Inflammatory macrophage treated with lipopolysaccharide for 1 hour (primary cell): ENCODE data around the gene GP5.

Source experiments
- DNase-seq, 2 donors: peaks; one replicate each; pipeline ENCODE4 v3.0.0-alpha.2; 2020 to 2022

GP5 gene

GRCh38 chr3:194375473-194376240 lies 23.4 kb downstream of the GP5 start:
- DNase-seq: peak in 1 of 2 donors; percentile 25

GRCh38 chr3:194374935-194375334 lies 24.1 kb downstream of the GP5 start:
- no peak for DNase-seq

GRCh38 chr3:194373899-194374298 lies 25.2 kb downstream of the GP5 start:
- no peak for DNase-seq

GRCh38 chr3:194373028-194373427 lies 26.0 kb downstream of the GP5 start:
- DNase-seq: no peak

- no peak for DNase-seq
Measured at GRCh38 chr3:194370753-194371152, 28.3 kb downstream of the GP5 start.

GRCh38 chr3:194369522-194370279 lies 29.4 kb downstream of the GP5 start, which contains the start of gene LRRC15:
TSS of gene LRRC15 (minus strand) at chr3:194369743. CDS start at chr3:194361043, 8,700 bp downstream.
- DNase-seq: no peak

- DNase-seq: no peak
Measured at GRCh38 chr3:194368918-194369317, 30.1 kb downstream of the GP5 start.

GRCh38 chr3:194367992-194368841 lies 30.8 kb downstream of the GP5 start:
- no peak for DNase-seq

GRCh38 chr3:194365978-194366490 lies 33.0 kb downstream of the GP5 start:
- no peak for DNase-seq

- no peak for DNase-seq
Measured at GRCh38 chr3:194365526-194365925, 33.5 kb downstream of the GP5 start.

GRCh38 chr3:194364652-194365434 lies 34.2 kb downstream of the GP5 start:
- no peak for DNase-seq

GRCh38 chr3:194364314-194364651 lies 34.8 kb downstream of the GP5 start:
- no peak for DNase-seq

- no peak for DNase-seq
Measured at GRCh38 chr3:194360568-194360967, 38.5 kb downstream of the GP5 start.

- no peak for DNase-seq
Measured at GRCh38 chr3:194357681-194358080, 41.4 kb downstream of the GP5 start.

- no peak for DNase-seq
Measured at GRCh38 chr3:194355379-194355778, 43.7 kb downstream of the GP5 start.

GRCh38 chr3:194354315-194354714 lies 44.8 kb downstream of the GP5 start:
- no peak for DNase-seq

- no peak for DNase-seq
Measured at GRCh38 chr3:194352667-194353246, 46.3 kb downstream of the GP5 start.

GRCh38 chr3:194351952-194352536 lies 47.0 kb downstream of the GP5 start:
- DNase-seq: no peak

GRCh38 chr3:194351080-194351672 lies 47.9 kb downstream of the GP5 start, which contains the start of gene CPN2:
TSS of gene CPN2 (minus strand) at chr3:194351328. CDS start at chr3:194342702, 8,626 bp downstream.
- no peak for DNase-seq

GRCh38 chr3:194350726-194351071 lies 48.4 kb downstream of the GP5 start:
- no peak for DNase-seq

GRCh38 chr3:194348354-194348753 lies 50.7 kb downstream of the GP5 start:
- no peak for DNase-seq
